Stimulated activated effector memory CD8-positive, alpha-beta T cell treated with anti-CD3 and anti-CD28 coated beads, Interleukin-12 subunit alpha, Interleukin-12 subunit beta, amount 100 ng/mL, for 72 hours (primary cell): ENCODE results near the gene ZMIZ1.

ENCODE experiments used
- ATAC-seq: fragments of 150-1000 bp; cut with Tn5 transposase; 2 replicates; pipeline ENCODE4 v1.10.0; 2021
- DNase-seq, 2 donors: peaks; one replicate each; pipeline ENCODE4 v3.0.0; 2021 to 2022; ENCODE audit warnings: low spot score in 2 of 2
- H3K27ac Mint-ChIP-seq: one replicate; pipeline ENCODE4 v1.8.0; 2022; ENCODE audit warnings: mild to moderate bottlenecking, mixed read lengths
- H3K36me3 Mint-ChIP-seq: one replicate; pipeline ENCODE4 v1.8.0; 2022; ENCODE audit warnings: mild to moderate bottlenecking, mixed read lengths
- H3K4me1 Mint-ChIP-seq: one replicate; pipeline ENCODE4 v1.8.0; 2022; ENCODE audit warnings: mixed read lengths
- H3K4me3 Mint-ChIP-seq: one replicate; pipeline ENCODE4 v1.8.0; 2022; ENCODE audit warnings: mild to moderate bottlenecking, mixed read lengths
- H3K9me3 Mint-ChIP-seq: one replicate; pipeline ENCODE4 v1.8.0; 2022; ENCODE audit warnings: mixed read lengths

Gene ZMIZ1

DNA sequence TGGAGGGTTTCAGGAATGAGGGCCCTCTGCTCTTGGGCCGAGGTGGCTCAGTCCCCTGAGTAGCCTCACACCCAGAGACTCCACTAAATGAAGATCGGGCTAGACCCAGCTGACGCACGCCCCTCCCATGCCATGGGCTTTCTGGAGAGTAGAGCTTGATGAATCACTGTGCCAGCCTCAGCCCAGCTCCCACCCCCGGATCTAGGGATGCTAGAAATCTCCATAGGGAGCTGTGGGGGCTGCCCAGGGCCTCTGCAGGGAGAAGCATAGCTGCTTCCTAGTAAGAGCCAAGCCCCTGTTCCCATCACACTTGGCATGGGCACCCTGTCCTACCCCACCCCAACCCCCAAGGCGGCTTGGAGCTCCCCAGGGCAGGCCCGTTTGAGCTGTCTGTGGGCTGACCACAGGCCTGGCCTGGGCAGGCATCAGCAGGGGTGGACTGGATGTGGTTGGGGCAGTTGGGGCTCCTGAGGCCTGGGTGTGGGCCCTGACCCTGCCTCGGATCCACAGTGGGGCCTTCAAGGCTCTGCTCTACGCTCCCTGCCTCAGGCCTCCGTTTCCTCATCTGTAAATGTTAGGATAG, 121.2 kb downstream of the ZMIZ1 start:
- Mint-ChIP-seq H3K27ac (peak overlapping the region; percentile 76), H3K4me3 (no peak overlapping the region), H3K4me1 (no peaks in the 10 kb centered on the region), H3K9me3 (no peaks in the 10 kb centered on the region), H3K36me3 (peaks cover 4% of the 10 kb centered on the region)
- no peak for DNase-seq
- no peak for ATAC-seq

DNA sequence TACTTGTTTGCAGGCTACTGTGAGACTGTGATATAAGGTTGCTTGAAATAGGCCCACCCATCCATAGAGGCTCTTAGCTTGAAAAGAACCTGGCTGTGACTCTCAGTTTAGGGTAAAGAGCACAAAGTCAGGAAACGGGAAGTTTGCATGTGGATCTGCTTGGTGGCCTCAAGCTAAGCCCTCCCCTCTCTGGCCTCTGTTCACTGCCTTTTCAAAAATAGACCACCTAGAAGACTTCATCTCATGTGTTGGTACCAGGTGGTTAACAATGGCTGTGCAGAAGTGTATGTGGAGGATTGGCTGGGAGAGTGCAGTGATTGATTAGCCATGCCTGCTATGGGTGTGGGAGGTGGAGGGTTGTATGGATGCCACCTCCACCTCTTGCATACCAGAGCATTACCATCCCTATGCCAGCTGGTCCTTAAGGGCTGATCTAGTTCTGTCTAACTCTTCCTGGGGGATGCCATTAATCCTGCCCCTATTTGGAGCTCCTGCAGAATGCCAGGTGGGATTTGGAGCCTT, 122.0 kb downstream of the ZMIZ1 start:
- ATAC-seq (no peak), DNase-seq (no peak)
- H3K4me1 Mint-ChIP-seq, result peaks cover 6% of the 10 kb centered on the region
- peaks cover 4% of the 10 kb centered on the region for H3K36me3 Mint-ChIP-seq
- no peaks in the 10 kb centered on the region for H3K9me3 Mint-ChIP-seq
- H3K4me3 Mint-ChIP-seq, result no peak overlapping the region
- peak overlapping the region; percentile 37 for H3K27ac Mint-ChIP-seq

DNA sequence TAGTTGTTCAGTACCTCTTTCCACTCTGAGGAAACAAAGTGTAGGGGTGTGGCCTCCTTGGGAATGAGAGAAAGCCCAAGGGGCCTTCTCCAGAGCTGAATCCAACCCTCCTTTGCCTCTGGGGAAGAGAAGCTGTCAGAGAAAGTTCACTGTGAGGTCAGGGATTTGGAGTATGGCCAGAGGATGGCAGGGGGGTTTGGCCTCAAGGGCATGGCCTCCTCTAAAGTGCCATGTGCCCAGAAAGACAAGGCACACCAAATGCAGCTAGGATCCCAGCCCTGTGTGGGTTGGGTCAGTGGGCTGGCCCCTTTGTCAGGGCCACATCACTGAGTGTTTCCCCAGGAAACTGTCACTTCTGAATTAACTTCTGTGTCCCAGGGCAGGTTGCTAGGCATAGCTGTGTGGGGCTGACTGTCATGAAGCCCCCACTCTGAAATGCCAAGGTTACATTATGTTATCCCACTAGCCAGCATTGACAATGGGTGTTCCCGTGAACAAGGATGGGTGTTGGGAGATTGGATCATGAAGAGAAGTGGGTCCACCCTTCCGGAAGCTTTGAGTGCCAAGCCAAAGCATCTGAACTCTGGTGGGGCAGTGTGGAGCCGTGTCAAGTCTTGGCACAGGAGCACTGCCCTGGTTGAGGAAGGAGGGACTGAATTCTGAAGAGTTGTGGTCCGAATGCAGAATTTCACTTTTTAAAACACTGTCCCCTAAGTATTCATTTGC, 123.3 kb downstream of the ZMIZ1 start:
- Mint-ChIP-seq H3K4me3 (no peak overlapping the region), H3K36me3 (peaks cover 4% of the 10 kb centered on the region), H3K9me3 (no peaks in the 10 kb centered on the region), H3K27ac (peak overlapping the region; percentile 37), H3K4me1 (peaks cover 10% of the 10 kb centered on the region)
- ATAC-seq (no peak), DNase-seq (no peak)

DNA sequence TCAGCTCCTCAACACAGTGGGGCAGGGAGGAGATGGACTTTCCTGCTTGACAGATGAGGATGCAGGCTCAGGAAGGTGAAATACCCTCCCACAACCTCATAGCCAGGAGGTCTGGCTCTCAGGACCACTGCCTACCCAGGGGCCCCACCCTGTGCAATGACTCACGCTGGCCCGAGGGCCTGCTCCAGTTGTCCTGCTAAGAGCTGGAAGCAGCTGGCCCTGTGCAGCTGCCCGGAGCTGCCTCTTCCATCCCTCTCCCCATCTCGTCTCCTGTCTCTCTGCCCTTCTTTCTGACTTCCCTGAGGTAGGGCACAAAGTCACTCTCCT, 123.9 kb downstream of the ZMIZ1 start:
- peak overlapping the region; percentile 55 for H3K27ac Mint-ChIP-seq
- ATAC-seq (no peak), DNase-seq (no peak)
- peaks cover 10% of the 10 kb centered on the region for H3K4me1 Mint-ChIP-seq
- H3K4me3 Mint-ChIP-seq, result no peak overlapping the region
- peaks cover 4% of the 10 kb centered on the region for H3K36me3 Mint-ChIP-seq
- H3K9me3 Mint-ChIP-seq, result no peaks in the 10 kb centered on the region

DNA sequence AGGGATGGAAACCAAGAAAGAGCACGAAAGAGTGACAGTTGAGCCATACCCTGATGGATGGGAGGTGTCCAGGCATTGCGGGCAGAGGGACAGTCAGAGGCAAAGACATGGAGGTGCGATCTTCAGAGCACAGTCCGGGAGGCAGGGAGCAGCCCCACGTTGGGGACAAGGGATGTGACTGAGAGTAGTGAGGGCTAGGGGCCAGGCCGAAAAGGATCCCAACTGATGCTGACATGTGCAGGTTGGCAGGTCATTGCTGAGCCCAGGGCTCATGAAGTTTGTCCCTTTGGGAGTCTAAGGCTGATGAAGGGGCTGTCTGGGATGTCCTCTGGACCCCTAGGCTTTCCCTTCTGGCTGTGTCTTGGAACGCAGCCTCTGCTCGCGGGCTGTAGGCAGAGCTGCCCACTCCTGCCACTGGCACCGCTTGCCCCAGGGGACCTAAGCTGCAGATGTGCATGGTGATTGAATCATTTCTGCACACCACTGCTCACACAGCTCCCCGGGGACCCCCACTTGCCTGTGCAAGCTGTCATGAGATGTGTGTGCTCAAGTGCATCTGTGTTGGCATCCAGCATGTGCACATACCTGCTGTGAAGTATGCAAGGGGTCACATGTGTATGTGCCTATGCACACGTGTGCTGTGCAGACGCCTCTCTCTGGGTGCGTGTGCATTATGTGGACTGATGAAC, 125.1 kb downstream of the ZMIZ1 start:
- H3K27ac Mint-ChIP-seq, result no peak overlapping the region
- no peak for DNase-seq
- H3K9me3 Mint-ChIP-seq, result no peaks in the 10 kb centered on the region
- H3K4me3 Mint-ChIP-seq, result no peak overlapping the region
- ATAC-seq, result peak; percentile 19
- H3K36me3 Mint-ChIP-seq, result peaks cover 4% of the 10 kb centered on the region
- peaks cover 10% of the 10 kb centered on the region for H3K4me1 Mint-ChIP-seq

DNA sequence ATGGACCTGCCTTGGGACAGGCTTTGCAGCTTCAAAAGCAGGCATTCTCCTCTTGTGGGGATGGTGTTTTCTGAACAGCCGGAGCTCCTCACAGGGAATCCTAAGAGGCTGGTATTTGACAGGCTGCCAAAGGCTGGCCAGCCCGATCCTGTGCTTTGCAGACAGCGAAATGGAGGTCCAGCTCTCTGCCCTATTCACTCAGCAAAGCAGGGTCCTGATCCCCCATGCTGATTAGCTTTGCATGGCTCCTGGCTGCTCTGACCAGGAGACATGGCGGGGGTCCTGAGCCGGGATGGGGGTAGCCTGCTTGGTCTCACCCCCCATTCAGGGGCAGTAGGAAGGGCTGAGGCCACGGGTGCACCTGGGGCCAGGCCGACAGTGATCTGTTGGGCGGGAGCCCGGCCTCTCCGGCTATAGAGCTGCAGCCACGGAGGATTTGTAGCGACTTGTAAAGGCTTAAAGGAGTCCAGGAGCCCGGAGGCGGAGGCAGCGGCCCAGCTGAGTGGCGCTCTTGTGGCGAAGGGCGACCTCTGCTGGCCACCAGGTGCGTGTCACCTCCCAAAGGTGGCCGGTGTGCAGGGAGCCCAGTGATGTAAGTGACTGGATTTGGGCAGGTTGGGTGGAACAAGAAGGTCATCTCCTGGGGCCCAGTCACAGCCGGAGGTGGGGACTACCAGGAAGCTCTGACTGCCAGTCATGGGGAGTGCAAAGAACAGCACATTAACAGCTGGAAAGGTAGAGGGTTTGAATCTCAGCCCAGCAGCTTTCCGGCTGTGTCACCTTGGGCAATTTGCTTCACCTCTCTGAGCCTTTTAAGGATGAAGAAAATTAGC, 126.5 kb downstream of the ZMIZ1 start:
- H3K4me3 Mint-ChIP-seq, result no peak overlapping the region
- H3K9me3 Mint-ChIP-seq, result no peaks in the 10 kb centered on the region
- peak; percentile 77 to 85 for DNase-seq
- ATAC-seq, result peak; percentile 89
- peaks cover 4% of the 10 kb centered on the region for H3K36me3 Mint-ChIP-seq
- peak overlapping the region; percentile 56 for H3K27ac Mint-ChIP-seq
- peaks cover 10% of the 10 kb centered on the region for H3K4me1 Mint-ChIP-seq

DNA sequence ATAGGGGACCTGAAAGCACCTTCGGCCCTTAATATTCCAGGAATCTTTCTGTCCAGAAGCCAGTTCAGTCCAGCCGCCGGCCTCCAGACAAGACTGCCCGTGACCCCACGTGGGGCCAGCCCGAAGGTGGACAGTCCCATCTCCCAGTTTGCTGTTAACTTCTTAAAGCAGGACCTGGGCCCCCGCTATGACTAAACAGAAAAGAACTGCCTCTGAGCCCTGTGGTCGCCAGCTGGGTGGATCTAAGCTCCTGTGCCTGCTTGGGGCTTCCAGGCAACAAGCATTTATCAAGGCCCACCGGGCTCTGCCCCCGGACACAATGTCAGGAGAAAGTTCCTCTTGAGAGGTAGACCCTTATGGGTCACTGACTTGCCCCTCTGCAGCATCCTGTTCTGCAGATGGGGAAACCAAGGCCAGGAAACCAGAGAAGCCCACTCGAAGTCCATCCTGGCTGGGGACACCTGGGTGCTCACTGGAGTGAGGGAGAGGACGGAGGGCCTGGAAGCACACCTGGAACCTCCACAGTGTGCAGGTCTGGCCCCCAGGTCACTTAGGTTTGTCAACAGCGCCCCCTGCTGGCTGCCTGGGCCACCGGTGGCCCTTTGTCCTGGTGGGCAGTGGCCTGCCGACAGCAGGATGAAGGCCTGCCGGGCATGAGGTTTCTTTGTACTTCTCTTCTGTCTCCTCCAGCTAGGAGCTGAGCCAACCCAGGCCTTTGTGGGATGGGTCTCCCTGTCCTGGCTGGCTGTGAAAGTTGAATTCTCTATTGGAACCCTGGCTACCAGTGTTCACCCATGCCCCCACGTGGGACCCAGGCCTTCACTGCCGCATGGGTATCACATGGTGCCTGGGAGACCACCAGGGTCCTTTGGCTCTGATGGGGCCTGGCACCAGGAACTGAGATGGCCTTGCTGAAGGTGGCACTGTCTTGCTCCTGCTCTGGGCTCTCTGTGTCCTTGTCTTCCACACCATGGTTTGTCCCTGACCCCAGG, 128.0 kb downstream of the ZMIZ1 start:
- H3K27ac Mint-ChIP-seq, result no peak overlapping the region
- H3K4me1 Mint-ChIP-seq, result peaks cover 10% of the 10 kb centered on the region
- peak; percentile 54 for ATAC-seq
- no peak overlapping the region for H3K4me3 Mint-ChIP-seq
- DNase-seq, result peak; percentile 80 to 92
- H3K36me3 Mint-ChIP-seq, result peaks cover 12% of the 10 kb centered on the region
- no peaks in the 10 kb centered on the region for H3K9me3 Mint-ChIP-seq

DNA sequence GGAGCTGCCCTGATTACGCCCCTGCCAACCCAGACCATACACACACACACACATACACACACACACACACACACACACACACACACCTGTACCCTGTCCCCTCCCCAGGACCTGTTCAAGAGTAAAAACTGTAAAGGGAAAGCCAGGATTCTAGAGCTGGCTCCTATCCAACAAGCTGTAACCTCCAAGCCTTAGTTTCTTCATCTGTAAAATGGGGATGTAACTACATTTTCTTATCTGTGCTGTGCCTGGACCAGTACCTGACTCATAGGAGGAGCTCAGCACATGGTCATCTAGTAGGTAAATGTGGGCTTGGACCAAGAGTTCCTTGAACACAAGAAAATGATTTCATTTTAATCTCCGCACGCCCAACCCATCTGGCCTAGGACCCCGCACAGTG, 128.8 kb downstream of the ZMIZ1 start:
- Mint-ChIP-seq H3K27ac (no peak overlapping the region), H3K4me3 (no peak overlapping the region), H3K36me3 (peaks cover 14% of the 10 kb centered on the region), H3K9me3 (no peaks in the 10 kb centered on the region), H3K4me1 (peaks cover 10% of the 10 kb centered on the region)
- ATAC-seq (no peak), DNase-seq (no peak)

DNA sequence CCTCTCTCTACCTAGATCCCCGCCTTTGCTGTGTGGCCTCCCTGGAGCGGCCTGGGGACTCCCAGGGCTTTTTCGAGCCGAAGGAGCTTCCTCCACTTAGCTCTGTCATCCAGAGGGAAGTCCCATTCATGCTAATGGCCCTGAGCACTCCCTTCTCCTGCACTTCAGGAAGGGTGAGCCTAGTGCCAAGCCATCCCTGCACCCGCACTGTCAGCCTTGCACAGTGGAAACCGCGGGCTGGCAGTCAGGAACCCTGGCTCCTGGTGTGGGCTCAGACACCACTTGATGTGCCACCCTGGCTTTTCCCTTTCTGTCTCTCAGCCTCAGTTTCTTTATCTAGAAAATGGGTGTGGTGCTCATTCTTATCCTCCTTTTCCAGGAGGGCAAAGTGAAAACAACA, 131.6 kb downstream of the ZMIZ1 start:
- ATAC-seq (no peak), DNase-seq (no peak)
- H3K27ac Mint-ChIP-seq, result no peak overlapping the region
- H3K4me1 Mint-ChIP-seq, result peaks cover 15% of the 10 kb centered on the region
- no peaks in the 10 kb centered on the region for H3K9me3 Mint-ChIP-seq
- no peak overlapping the region for H3K4me3 Mint-ChIP-seq
- H3K36me3 Mint-ChIP-seq, result peaks cover 16% of the 10 kb centered on the region

DNA sequence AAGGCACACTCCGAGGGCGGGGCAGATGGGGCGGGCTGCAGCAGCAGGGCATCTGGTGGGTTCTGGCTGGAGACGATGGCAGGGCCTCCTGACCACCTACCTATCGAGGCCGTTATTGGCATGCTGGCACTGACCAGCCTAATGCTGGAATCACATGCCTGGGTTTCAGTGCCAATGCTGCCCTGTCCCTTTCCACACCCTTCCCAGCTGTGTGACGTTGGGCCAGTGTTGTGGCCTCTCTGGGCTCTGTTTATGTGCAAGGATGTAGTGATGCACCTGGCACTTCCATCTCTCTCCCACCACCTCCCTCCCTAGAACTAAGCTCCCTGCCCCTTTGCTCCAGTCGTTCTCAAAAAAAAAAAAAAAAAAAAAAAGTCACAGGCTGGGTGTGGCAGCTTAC, 132.9 kb downstream of the ZMIZ1 start:
- no peaks in the 10 kb centered on the region for H3K9me3 Mint-ChIP-seq
- DNase-seq, result no peak
- no peak for ATAC-seq
- peaks cover 7% of the 10 kb centered on the region for H3K4me1 Mint-ChIP-seq
- no peak overlapping the region for H3K27ac Mint-ChIP-seq
- peaks cover 16% of the 10 kb centered on the region for H3K36me3 Mint-ChIP-seq
- H3K4me3 Mint-ChIP-seq, result no peak overlapping the region

DNA sequence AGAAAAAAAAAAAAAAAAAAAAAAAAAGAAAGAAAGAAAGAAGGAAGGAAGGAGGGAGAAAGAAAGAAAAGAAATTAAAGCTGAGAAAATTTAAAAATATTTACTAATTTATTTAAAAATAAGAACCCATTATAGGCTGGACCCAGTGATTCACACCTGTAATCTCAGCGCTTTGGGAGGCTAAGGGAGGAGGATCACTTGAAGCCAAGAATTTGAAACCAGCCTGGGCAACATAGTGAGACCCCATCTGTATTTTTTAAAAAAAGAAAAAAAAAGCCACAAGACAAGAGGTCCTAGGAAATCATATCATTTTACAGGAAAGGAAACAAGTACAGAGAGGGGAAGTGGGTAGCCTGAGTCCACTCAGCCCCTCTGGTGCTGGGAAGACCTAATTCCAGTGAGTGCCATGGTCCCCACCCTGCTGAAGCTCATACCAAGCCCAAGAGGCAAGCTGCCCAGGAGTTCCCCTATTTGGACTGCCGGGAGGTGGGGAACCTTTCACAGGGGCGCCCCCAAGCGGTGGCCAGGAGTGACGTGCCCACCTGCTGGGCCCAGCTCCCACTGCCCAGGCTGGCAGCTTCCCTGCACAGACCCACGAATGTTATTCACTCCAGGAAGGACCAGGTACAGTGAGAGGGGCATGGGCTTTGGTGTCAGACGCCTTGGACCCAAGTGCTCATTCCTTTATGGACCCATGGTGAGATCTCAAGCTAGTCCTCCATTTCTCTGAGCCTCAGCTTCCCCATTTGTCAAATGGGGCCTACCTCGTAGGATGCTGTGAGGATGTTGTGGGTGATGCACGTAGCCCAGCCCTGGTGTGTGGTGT, 133.6 kb downstream of the ZMIZ1 start:
- H3K4me1 Mint-ChIP-seq, result peaks cover 7% of the 10 kb centered on the region
- H3K27ac Mint-ChIP-seq, result no peak overlapping the region
- no peak overlapping the region for H3K4me3 Mint-ChIP-seq
- H3K9me3 Mint-ChIP-seq, result no peaks in the 10 kb centered on the region
- DNase-seq, result peak; percentile 29 to 70
- peak; percentile 62 for ATAC-seq
- peaks cover 16% of the 10 kb centered on the region for H3K36me3 Mint-ChIP-seq

DNA sequence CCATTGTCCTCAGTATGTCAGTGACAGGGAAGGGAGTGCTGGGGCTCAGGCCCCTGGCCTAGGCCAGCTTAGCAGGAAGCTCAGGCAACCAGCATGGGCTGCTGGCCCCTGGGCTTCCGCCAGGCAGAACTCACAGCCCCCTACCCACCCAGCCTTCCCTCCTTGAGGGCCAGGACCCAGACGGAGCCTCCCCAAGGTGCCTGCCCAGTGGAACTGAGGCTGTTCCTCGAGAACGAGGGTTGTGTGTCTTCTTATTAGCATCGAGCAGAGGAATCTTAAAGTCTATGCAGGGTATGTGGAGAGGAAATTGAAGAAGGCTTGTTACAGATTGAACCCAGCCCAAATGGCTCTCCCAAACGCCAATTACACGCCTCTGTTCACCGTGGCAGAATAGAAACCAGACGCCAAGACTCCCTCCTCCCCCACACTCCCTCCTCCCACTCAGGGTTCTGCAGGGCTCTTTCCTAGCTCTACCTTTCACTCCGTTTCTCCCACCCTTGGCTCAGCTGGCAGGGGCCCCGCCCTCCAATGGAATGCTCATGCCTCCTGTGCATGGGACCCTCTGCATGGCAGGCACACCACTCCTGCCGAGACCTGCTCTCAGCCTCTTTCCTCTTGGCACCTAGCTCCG, 134.4 kb downstream of the ZMIZ1 start:
- Mint-ChIP-seq H3K9me3 (no peaks in the 10 kb centered on the region), H3K4me1 (peaks cover 7% of the 10 kb centered on the region), H3K36me3 (peaks cover 16% of the 10 kb centered on the region), H3K4me3 (no peak overlapping the region), H3K27ac (peak overlapping the region; percentile 59)
- ATAC-seq, result no peak
- no peak for DNase-seq

DNA sequence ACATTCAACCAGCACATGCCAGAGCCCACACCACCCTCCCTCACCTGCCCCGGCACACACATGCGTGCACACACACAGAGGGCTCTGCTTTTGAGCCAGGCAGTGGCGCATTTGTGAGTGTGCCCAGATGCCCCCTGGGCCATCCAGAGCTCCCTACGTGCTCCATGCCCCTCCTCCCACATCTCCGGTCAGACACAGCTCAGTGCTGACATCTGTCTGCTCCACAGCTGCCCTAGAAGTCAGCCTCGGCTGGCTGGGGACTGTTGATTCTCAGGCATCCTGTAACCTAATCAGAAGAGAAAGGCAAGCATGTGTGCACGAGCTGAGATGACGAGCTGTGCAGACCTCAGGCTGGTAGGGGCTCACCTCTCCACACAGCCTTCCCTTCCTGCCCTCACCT, 135.1 kb downstream of the ZMIZ1 start:
- Mint-ChIP-seq H3K4me3 (no peak overlapping the region), H3K36me3 (peaks cover 20% of the 10 kb centered on the region), H3K27ac (peak overlapping the region; percentile 59), H3K9me3 (no peaks in the 10 kb centered on the region), H3K4me1 (peaks cover 7% of the 10 kb centered on the region)
- DNase-seq (no peak), ATAC-seq (no peak)
